Tibial artery (tissue), 4 donors: ENCODE data around the gene RSPH1.

ENCODE experiments used
- DNase-seq, 2 donors: peaks; one replicate each; pipeline ENCODE4 v3.0.0-alpha.2; 2019
- H3K27ac ChIP-seq, 2 donors: fragments of 200-600 bp; sonication (generic) in 1 of 2; 1 replicate in 1 of 2; 2 replicates in 1 of 2; pipeline ENCODE4 v1.5.1; 2018 to 2019; ENCODE audit warnings: mild to moderate bottlenecking in 1 of 2
- H3K27me3 ChIP-seq, 2 donors: fragments of 200-600 bp; sonication (generic) in 1 of 2; one replicate each; pipeline versions ENCODE4 v1.5.1 to v1.6.0; 2016 to 2019
- H3K36me3 ChIP-seq, 3 donors: fragments of 200-600 bp; sonication (generic) in 2 of 3; one replicate each; pipeline ENCODE4 v1.5.1; 2016 to 2019; ENCODE audit warnings: mild to moderate bottlenecking in 2 of 3
- H3K4me1 ChIP-seq, 4 donors: fragments of 200-600 bp; sonication (generic) in 2 of 4; 1 replicate in 3 of 4; 2 replicates in 1 of 4; pipeline ENCODE4 v1.5.1; 2016 to 2019
- H3K4me3 ChIP-seq, 2 donors: fragments of 200-600 bp; sonication (generic) in 1 of 2; 1 replicate in 1 of 2; 2 replicates in 1 of 2; pipeline ENCODE4 v1.5.1; 2018 to 2019; ENCODE audit warnings: mild to moderate bottlenecking in 2 of 2
- H3K9me3 ChIP-seq, 3 donors: fragments of 200-600 bp; sonication (generic) in 1 of 3; one replicate each; pipeline ENCODE4 v1.5.1; 2016 to 2019
- CTCF ChIP-seq, 2 experiments: fragments of 200-600 bp in 1 of 2; fragments of 450-650 bp in 1 of 2; IDR thresholded peaks; one replicate each; pipeline ENCODE4 v1.5.1; 2017 to 2019; ENCODE audit warnings: antibody characterized with exemption in 2 of 2, mild to moderate bottlenecking in 1 of 2, moderate library complexity in 1 of 2
- intact Hi-C: fragments of 100-400 bp; cut with DNase I; formaldehyde crosslinking; loops from one replicate; pipeline ENCODE4 v1.15.0; 2023; ENCODE audit warnings: low total_unique reads

The RSPH1 gene

GRCh38 chr21:42542596-42542995 is 46.6 kb upstream of the RSPH1 start:
- Histone ChIP-seq H3K27ac (no peak overlapping the region), H3K36me3 (peaks cover 15 to 91% (median 37%) of the 10 kb centered on the region in 3 donors), H3K9me3 (no peaks in the 10 kb centered on the region), H3K4me1 (no peaks in the 10 kb centered on the region), H3K27me3 (no peaks in the 10 kb centered on the region), H3K4me3 (no peak overlapping the region)
- peak in 1 of 2 donors; percentile 42 for DNase-seq
- intact Hi-C loops = no loop called here
- TF ChIP-seq CTCF (IDR thresholded peaks at IDR 0.05) = no peak

- H3K27me3 ChIP-seq = no peaks in the 10 kb centered on the region
- no peak overlapping the region for H3K4me3 ChIP-seq
- H3K4me1 ChIP-seq = no peaks in the 10 kb centered on the region
- peaks cover 11 to 90% (median 34%) of the 10 kb centered on the region in 3 donors for H3K36me3 ChIP-seq
- intact Hi-C loops = no loop called here
- DNase-seq = no peak
- H3K9me3 ChIP-seq = no peaks in the 10 kb centered on the region
- no peak for TF ChIP-seq CTCF (IDR thresholded peaks at IDR 0.05)
- no peak overlapping the region for H3K27ac ChIP-seq
Observed at GRCh38 chr21:42542196-42542595, 46.2 kb upstream of the RSPH1 start.

- TF ChIP-seq CTCF (IDR thresholded peaks at IDR 0.05) = no peak
- Histone ChIP-seq H3K4me3 (no peak overlapping the region), H3K27me3 (no peaks in the 10 kb centered on the region), H3K36me3 (peaks cover 8 to 90% (median 31%) of the 10 kb centered on the region in 3 donors), H3K4me1 (no peaks in the 10 kb centered on the region), H3K27ac (no peak overlapping the region), H3K9me3 (no peaks in the 10 kb centered on the region)
- DNase-seq = no peak
- intact Hi-C loops = no loop called here
Observed at GRCh38 chr21:42541618-42542017, 45.6 kb upstream of the RSPH1 start.

GRCh38 chr21:42541174-42541573 is 45.1 kb upstream of the RSPH1 start:
- Histone ChIP-seq H3K27me3 (no peaks in the 10 kb centered on the region), H3K27ac (no peak overlapping the region), H3K4me1 (no peaks in the 10 kb centered on the region), H3K36me3 (peaks cover 8 to 87% (median 35%) of the 10 kb centered on the region in 3 donors), H3K4me3 (no peak overlapping the region), H3K9me3 (no peaks in the 10 kb centered on the region)
- intact Hi-C loops = no loop called here
- peak in 1 of 2 donors; percentile 43 for DNase-seq
- no peak for TF ChIP-seq CTCF (IDR thresholded peaks at IDR 0.05)

- no peak for TF ChIP-seq CTCF (IDR thresholded peaks at IDR 0.05)
- Histone ChIP-seq H3K27ac (no peak overlapping the region), H3K27me3 (no peaks in the 10 kb centered on the region), H3K36me3 (peaks cover 11 to 87% (median 40%) of the 10 kb centered on the region in 3 donors), H3K4me3 (no peak overlapping the region), H3K4me1 (no peaks in the 10 kb centered on the region), H3K9me3 (no peaks in the 10 kb centered on the region)
- peak in 1 of 2 donors; percentile 19 for DNase-seq
- intact Hi-C loops = no loop called here
Observed at GRCh38 chr21:42540396-42540795, 44.4 kb upstream of the RSPH1 start.

GRCh38 chr21:42539931-42540343 is 43.9 kb upstream of the RSPH1 start:
- intact Hi-C loops = no loop called here
- DNase-seq = peak in 1 of 2 donors; percentile 58
- H3K4me1 ChIP-seq = no peaks in the 10 kb centered on the region

More at GRCh38 chr21:42539931-42540343, 43.9 kb upstream of the RSPH1 start:
- Histone ChIP-seq H3K4me3 (no peak overlapping the region), H3K27ac (no peak overlapping the region), H3K27me3 (no peaks in the 10 kb centered on the region), H3K9me3 (no peaks in the 10 kb centered on the region), H3K36me3 (peaks cover 11 to 86% (median 43%) of the 10 kb centered on the region in 3 donors)
- TF ChIP-seq CTCF (IDR thresholded peaks at IDR 0.05) = no peak
